Measurements from ENCODE around the gene GHRH.

Gene GHRH

GRCh38 chr20:37261714-37262113 lies at the start of gene GHRH:
TSS of gene GHRH (minus strand) at chr20:37261814. CDS start at chr20:37256889, 4,925 bp downstream.
- DNase-seq = no peak

- DNase-seq = no peak
Measured at GRCh38 chr20:37310951-37311350, 49.3 kb upstream of the GHRH start.

- no peak for DNase-seq
Measured at GRCh38 chr20:37309936-37310590, 48.4 kb upstream of the GHRH start.

- no peak for DNase-seq
Measured at GRCh38 chr20:37309290-37309689, 47.7 kb upstream of the GHRH start.

GRCh38 chr20:37308086-37309050 lies 46.8 kb upstream of the GHRH start:
- DNase-seq = no peak

- DNase-seq = no peak
Measured at GRCh38 chr20:37305839-37306238, 44.2 kb upstream of the GHRH start.

GRCh38 chr20:37305079-37305478 lies 43.5 kb upstream of the GHRH start:
- no peak for DNase-seq

- no peak for DNase-seq
Measured at GRCh38 chr20:37303637-37304036, 42.0 kb upstream of the GHRH start.

- DNase-seq = no peak
Measured at GRCh38 chr20:37302981-37303380, 41.4 kb upstream of the GHRH start.

- DNase-seq = no peak
Measured at GRCh38 chr20:37301558-37301957, 39.9 kb upstream of the GHRH start.

- no peak for DNase-seq
Measured at GRCh38 chr20:37301120-37301519, 39.5 kb upstream of the GHRH start.

GRCh38 chr20:37299718-37300528 lies 38.3 kb upstream of the GHRH start:
- DNase-seq = no peak

- DNase-seq = no peak
Measured at GRCh38 chr20:37298190-37298939, 36.8 kb upstream of the GHRH start.

- no peak for DNase-seq
Measured at GRCh38 chr20:37297066-37297736, 35.6 kb upstream of the GHRH start.

- no peak for DNase-seq
Measured at GRCh38 chr20:37296371-37296770, 34.8 kb upstream of the GHRH start.

- no peak for DNase-seq
Measured at GRCh38 chr20:37295595-37295994, 34.0 kb upstream of the GHRH start.

GRCh38 chr20:37295001-37295400 lies 33.4 kb upstream of the GHRH start:
- DNase-seq = no peak

- no peak for DNase-seq
Measured at GRCh38 chr20:37294262-37294981, 32.8 kb upstream of the GHRH start.

- DNase-seq = no peak
Measured at GRCh38 chr20:37293301-37293943, 31.8 kb upstream of the GHRH start.

- no peak for DNase-seq
Measured at GRCh38 chr20:37291724-37292126, 30.1 kb upstream of the GHRH start.
